Measurements from ENCODE around the gene CDK17.

The CDK17 gene

DNA sequence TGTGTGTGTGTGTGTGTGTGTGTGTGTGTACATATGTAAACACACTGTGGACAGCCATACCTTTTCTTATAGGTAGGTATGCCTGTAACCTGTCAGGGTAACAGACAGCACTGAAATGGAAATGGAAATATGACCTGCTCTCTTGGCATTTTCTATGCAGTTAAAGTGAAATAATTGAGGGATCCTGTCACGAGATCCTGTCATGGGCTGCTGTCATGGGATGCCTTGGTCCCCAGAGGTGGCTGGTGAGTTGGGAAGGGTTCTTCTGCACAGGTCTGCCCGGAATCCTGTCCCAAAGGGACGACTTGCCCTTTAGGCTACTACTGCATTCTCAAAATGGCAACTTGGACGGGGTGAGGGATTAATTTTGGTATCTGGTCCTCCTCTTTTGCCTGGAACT, 158.8 kb downstream of the CDK17 start:
- TF ChIP-seq GATA2 (IDR thresholded peaks at IDR 0.05; ENCODE audit: low read depth, low read length) = no peak
- no peak for TF ChIP-seq GATA3 (IDR thresholded peaks at IDR 0.05; ENCODE audit: low read depth, low read length)

DNA sequence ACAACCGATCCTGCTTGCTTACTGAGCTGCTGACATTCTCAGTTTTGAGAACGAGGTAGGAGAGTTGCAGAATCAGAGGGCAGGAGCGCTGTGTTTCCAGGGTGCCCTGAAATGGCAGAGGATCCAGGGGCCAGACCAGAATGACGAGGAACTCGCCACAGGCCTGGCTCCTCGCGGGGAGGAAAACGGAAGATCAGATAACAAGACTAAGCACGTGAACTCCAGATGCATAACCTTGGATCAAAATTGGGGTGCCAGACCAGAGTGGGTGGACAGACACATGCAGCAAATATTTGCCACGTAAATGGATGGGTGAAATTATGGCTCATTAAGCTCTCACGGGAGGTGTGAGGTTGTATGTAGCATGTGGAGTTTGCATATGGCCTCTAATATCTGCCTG, 159.6 kb downstream of the CDK17 start:
- TF ChIP-seq GATA3 (IDR thresholded peaks at IDR 0.05; ENCODE audit: low read depth, low read length) (no peak), GATA2 (IDR thresholded peaks at IDR 0.05; ENCODE audit: low read depth, low read length) (peak; percentile 80)

DNA sequence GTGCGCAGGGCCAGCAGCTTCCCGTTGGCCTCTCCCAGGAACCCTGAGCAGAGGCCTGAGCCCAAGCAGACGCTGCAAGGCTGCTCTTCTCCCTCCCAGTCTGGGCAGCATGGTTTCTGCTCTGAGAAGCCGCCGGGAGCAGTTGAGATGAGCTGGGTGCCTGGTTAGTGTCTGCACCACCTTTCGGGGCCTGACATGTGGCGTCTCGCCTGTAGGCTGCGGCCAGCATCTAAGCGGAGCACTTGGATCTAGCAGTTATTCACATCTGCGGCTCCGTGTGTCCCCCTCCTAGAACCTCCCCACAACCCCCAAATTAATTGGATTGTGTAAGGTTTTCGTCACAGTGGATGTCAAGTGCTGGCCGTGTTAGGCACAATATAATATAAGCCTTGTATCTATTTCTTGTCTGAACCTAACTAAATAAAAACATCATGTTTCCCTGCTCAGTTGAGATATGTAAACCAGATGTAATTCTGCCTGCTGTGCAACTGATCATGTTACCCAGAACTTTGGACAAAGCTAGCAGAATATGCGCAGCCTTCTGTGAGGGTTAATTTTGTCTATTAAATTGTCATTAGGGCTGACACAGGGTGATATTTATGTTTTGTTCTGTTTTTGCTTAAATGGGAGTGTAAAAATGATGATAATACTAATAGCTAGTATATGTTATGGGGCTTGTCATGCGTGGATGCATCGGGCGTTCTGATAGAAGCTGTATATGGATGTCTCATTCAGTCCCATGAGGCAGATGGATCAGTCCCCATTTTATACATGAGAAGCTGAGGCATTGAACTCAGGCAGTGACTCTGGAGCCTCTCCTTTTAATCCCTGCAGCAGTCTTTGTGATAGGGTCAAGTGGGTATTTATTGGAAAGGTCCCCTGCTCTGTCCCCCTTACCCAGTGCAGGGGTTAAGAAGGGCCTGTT, 160.3 kb downstream of the CDK17 start:
- TF ChIP-seq GATA2 (IDR thresholded peaks at IDR 0.05; ENCODE audit: low read depth, low read length) (peak; percentile 69), GATA3 (IDR thresholded peaks at IDR 0.05; ENCODE audit: low read depth, low read length) (no peak)

DNA sequence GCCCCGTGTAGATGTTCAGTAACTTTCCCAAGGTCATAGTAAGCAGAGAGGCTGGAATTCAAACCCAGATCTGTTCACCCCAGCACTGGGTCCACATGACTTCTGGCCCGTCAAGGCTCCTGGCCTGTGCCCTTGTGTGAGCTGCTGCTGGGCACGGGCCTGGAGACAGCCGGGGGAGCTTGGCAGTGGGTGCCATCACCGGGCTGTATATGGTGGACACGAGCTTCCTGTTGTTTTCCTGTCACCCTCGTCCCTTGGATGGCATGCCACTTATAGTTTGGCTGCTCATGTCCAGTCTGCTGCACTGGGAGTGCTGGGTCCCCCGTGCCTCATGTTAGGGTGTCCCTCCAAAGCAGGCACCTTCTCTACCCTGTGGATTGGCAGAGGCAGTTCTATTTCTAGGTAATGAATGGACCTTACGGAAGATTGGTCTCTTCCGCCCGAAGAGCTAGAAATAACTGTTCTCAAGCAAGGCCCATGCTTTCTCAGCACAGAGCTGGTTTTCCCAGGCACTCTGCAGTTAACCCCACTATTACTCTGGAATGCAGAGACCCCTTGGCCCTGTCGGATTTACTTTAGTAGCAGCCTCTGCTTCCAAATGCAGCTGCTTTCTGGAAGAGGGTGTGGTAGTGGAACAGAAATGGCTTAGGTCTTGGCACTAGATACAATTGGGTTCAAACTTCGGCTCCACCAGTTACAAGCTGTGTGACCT, 161.7 kb downstream of the CDK17 start:
- TF ChIP-seq GATA3 (IDR thresholded peaks at IDR 0.05; ENCODE audit: low read depth, low read length) (no peak), GATA2 (IDR thresholded peaks at IDR 0.05; ENCODE audit: low read depth, low read length) (no peak)

DNA sequence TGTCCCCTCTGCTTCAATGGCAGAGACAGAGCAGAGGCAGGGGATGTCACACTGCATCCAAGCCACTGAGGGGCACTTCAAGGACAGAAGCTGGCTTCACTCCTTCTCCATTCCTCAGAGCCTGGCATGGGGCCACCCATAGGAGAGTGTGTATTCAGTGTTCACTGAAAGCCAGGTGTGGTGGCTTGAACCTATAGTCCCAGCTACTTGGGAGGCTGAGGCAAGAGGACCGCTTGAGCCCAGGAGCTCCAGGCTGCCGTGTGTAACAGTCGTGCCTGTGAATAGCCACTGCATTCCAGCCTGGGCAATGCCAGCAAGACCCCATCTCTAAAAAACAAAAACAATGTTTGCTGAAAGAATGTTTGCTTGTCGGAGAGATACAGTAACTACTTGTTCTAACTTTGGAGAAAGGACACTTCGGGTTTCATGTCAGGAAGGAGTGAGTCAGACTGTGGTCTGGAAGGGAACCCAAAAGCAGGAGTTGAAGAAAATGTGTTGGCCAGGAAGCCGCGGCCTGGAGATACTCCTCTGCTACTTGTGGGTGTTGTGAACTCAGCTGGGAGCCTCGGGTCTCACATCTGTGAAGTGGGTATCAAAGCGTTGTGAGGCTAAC, 162.7 kb downstream of the CDK17 start:
- TF ChIP-seq GATA3 (IDR thresholded peaks at IDR 0.05; ENCODE audit: low read depth, low read length) = no peak
- no peak for TF ChIP-seq GATA2 (IDR thresholded peaks at IDR 0.05; ENCODE audit: low read depth, low read length)

DNA sequence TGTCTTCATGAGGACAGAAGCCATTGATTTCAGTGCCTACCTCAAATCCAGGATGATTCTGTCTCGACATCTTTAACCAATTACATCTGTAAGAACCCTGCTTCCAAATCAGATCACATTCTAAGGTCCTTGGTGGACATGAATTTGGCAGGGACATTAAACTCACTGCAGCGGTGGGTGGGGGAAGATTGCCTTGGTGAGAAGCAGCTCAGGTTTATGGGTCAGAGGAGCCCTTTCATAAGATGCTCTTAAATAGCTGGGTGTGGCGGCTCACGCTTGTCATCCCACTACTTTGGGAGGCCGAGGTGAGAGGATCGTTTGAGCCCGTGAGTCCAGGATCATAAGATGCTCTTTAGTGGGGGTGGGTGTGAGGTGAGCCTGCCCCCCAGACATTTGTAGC, 163.2 kb downstream of the CDK17 start:
- no peak for TF ChIP-seq GATA2 (IDR thresholded peaks at IDR 0.05; ENCODE audit: low read depth, low read length)
- no peak for TF ChIP-seq GATA3 (IDR thresholded peaks at IDR 0.05; ENCODE audit: low read depth, low read length)

DNA sequence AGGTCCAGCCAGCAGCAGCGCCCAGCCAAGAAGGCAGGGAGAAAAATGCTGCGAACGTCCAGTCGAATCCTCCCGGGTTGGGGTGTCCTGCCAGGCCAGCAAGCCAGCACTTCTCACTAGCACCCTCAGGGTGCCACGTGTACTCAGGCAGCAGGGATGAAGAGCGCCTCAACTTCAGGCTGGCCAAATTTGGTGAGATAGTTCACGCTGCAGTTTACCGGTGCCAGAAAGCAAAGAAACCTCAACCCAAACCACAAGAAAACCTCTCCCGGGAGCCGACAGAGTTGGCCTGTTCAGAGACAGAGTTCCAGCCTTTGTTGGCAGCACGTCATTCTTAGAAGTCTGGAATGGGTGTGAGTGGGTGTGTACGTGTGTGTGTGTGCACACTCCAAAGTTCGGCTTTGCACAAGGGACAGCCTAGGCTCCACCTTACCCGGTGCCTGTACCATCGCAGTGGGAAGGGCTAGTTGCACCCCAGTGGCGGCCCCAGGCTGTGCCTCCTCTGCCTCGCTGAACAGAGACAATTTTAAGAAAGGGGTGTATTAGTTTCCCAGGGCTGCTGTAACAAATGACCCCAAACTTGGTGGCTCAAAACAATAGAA, 163.9 kb downstream of the CDK17 start:
- TF ChIP-seq GATA3 (IDR thresholded peaks at IDR 0.05; ENCODE audit: low read depth, low read length) = no peak
- no peak for TF ChIP-seq GATA2 (IDR thresholded peaks at IDR 0.05; ENCODE audit: low read depth, low read length)

DNA sequence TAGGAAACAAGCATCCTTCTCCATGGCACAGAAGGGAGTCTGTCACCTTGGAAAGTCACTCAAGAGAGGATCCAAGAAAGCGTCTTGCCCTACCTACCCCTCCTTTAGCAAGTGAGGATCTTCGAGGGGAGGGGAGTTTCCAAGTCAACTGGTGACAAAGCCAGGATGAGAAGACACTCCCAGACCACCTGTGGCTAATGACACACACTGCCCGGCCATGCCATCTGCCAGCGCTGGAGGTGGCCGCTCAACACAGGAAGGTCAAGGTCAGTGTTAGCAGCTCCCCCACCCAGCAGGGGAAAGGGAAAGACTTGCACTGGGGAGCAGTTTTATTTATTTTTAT, 164.8 kb downstream of the CDK17 start:
- TF ChIP-seq GATA3 (IDR thresholded peaks at IDR 0.05; ENCODE audit: low read depth, low read length) = no peak

DNA sequence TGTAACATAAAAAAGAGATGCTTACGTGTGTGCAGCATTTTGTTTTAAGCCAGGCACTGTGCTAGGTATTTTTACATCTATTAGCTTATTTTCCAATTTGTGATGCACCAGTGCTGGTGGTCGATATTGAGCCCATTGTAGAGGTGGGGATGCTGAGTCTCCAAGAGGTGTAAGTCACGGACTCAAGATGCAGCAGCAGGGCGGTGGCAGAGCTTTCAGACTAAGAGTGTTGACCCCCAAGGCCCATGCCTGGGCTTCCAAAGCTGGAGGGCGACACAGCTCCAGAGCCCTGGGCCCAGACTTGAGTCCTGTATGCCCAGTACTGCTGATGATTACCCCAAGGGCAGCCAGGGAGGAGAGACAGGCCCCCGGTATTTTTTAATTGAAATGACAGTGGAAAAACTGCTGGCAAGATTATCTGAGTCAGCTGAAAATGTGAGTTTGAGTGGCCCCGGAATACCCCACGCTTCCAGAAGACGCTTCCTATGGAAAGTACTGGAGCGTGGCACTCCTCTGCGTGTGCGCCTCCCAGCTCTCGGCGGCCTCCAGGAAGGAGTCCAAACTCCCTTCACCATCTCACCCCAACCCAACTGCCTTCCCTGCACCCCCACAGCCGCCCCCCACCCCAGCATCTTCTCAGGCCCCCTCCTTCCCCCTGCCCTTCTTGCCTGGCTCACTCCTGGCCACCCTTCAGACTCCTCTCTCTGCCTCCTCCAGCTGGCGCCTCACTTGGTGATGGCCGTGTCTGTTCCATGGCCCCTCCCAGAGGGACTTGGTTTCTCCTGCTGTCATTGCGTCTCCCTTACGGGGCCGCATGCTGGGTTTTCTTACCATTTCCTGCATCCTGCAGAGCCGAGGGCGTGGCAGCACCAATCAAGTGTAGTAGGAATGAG, 165.4 kb downstream of the CDK17 start:
- TF ChIP-seq GATA2 (IDR thresholded peaks at IDR 0.05; ENCODE audit: low read depth, low read length) (no peak), GATA3 (IDR thresholded peaks at IDR 0.05; ENCODE audit: low read depth, low read length) (no peak)

DNA sequence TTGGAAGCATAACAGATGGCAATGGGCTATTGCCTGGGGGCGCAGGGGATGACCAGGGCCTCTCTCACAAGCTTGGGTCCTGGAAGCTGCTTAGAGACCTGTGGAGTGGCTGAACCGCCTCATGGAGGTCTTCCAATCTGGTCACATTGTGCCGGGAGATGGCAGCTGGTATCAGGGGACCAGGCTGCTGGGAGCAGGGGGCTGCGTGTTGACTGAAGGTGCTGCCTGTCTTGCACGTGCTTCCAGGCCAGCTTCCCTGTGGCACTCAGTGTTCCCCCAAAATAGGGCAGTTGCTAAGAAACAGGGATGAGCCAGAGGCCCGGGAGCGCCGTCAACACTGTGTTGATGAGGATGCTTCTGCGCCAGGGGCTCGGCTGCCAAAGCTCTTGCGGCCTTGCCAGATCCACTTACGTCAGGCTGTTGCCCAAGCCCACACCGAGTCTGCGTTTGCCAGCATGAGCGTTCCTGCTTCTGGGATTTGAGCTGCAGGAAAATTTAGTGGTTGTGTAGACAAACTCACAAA, 166.2 kb downstream of the CDK17 start:
- no peak for TF ChIP-seq GATA3 (IDR thresholded peaks at IDR 0.05; ENCODE audit: low read depth, low read length)
- TF ChIP-seq GATA2 (IDR thresholded peaks at IDR 0.05; ENCODE audit: low read depth, low read length) = no peak

DNA sequence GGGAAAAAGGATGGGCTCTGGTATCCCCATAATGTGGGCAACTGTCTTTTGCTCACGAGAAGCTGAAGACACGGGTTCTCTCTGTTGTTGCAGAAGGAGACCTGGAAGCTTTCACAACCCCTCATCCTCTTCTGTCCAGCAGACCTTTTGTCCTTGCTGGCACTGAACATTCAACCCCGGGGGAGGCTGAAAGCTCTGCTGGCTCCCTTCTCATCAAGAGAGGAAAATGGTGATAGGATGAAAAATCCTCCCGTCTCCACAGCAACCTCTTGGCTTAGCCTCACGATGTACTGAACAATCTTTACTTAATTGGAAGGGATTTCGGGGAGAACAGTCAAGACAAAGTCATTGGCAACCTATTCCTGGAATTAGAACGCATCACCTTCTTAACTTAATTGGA, 167.1 kb downstream of the CDK17 start:
- no peak for TF ChIP-seq GATA2 (IDR thresholded peaks at IDR 0.05; ENCODE audit: low read depth, low read length)
- TF ChIP-seq GATA3 (IDR thresholded peaks at IDR 0.05; ENCODE audit: low read depth, low read length) = no peak

DNA sequence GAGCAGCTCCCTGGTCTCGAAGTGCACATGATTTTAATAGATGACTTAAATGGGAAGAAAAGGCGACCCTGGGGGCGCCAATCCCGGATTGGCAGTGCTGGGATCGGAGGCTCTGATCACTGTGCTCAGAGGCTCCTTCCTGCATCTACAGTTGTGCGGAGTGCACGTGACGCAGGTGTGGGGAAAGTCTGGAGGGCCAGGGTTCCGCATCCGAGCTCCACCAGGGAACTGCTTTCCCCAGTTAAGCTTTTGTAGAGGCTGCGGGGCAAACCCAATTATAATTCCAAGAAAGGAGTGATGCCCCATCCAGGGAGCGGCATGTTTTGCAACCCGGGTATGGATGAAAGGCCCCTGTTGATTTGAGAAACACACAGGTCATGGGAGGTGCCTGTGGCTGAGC, 169.6 kb downstream of the CDK17 start:
- TF ChIP-seq GATA2 (IDR thresholded peaks at IDR 0.05; ENCODE audit: low read depth, low read length) (no peak), GATA3 (IDR thresholded peaks at IDR 0.05; ENCODE audit: low read depth, low read length) (no peak)

DNA sequence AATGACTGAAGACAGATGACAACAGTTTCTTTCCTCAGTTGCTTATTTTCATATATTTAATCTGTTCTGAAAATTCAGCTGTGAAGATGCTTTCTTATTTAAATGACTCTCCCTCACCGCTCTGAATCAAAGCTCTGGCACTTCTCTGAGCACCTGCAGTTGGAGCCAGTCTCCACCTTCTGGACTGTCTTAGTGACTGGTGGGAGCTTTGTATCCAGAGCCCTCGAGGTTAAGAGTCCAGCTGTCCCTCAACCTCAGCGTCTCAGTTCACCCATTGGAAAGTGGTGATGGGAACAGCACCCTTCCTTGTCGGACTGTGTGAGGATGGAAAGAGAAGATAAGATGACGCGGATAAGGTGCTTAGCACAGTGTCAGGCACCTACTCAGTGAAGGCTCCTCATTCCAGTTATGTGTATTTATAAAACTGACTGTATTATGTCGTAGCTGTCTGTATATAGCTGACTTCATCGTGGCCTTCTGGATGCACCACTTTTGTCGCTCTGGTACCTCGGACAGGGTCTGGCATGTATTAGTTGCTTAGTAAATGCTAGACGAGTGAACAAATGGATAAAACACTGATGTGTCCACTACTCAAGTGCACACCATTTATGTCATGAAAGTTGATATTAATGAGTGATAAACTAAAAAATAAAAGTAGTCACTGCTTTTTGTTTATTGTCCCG, 171.5 kb downstream of the CDK17 start:
- no peak for TF ChIP-seq GATA2 (IDR thresholded peaks at IDR 0.05; ENCODE audit: low read depth, low read length)
- TF ChIP-seq GATA3 (IDR thresholded peaks at IDR 0.05; ENCODE audit: low read depth, low read length) = no peak

All from SH-SY5Y (cell line).